Caki2 (cell line): ENCODE measurements around the gene KY. TPM values are rescaled to one million over a fixed set of nuclear protein-coding genes. Genes with fewer than 3 reads are reported as not detected.

Experiments
- DNase-seq: peaks from one replicate; pipeline ENCODE4 v3.0.0-alpha.2; 2015; ENCODE audit warnings: low read depth
- in situ Hi-C: cut with HindIII; loops from 2 replicates; pipeline ENCODE4 v1.10.0; 2016; ENCODE audit warnings: low sequenced_read_pairs, low pct_unique_long_range_greater_than_20kb, mixed read lengths
- total RNA-seq: library from RNA; depleted of rRNA; stranded (reverse); fragments of >200 nt; shearing (Covaris generic); gene quantifications from 2 replicates; pipeline ENCODE4 v1.2.3, GENCODE V29; 2014; ENCODE audit warnings: low replicate concordance

KY gene
- total RNA-seq, 1 experiment from 2014 or later = not detected

- DNase-seq = no peak
- in situ Hi-C loops = no loop called here
Measured at GRCh38 chr3:134651347-134652041, 672 bp upstream of the KY start.

DNA sequence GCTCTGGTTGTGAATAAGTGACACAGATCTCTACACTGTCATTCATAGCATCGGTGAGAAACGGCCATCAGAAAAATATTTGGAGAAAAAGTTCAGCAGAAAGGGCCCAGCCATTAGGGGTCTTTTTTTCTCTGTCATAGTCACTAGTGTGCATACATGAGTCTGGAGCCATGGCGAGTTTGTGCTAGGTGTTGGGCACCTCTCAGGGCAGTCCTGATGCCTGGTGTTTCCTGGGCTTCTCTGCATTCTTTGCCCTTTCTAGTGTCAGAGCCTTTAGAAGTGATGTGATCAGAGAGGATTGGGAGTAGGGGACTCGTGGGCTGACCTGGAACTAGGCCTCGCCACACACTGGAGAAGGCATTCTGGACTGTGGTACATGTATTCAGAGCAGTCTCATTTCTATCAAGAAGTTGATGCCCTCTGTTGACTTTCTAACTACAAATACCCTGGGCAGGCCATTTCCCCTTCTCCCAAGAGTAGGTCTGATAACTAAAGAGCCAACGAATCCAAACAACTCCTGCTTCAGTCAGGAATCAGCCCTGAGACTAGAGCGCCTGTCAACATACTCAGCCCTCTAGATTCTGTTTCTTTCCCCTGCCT is 1.6 kb downstream of the KY start:
- in situ Hi-C loops = no loop called here
- DNase-seq = no peak

DNA sequence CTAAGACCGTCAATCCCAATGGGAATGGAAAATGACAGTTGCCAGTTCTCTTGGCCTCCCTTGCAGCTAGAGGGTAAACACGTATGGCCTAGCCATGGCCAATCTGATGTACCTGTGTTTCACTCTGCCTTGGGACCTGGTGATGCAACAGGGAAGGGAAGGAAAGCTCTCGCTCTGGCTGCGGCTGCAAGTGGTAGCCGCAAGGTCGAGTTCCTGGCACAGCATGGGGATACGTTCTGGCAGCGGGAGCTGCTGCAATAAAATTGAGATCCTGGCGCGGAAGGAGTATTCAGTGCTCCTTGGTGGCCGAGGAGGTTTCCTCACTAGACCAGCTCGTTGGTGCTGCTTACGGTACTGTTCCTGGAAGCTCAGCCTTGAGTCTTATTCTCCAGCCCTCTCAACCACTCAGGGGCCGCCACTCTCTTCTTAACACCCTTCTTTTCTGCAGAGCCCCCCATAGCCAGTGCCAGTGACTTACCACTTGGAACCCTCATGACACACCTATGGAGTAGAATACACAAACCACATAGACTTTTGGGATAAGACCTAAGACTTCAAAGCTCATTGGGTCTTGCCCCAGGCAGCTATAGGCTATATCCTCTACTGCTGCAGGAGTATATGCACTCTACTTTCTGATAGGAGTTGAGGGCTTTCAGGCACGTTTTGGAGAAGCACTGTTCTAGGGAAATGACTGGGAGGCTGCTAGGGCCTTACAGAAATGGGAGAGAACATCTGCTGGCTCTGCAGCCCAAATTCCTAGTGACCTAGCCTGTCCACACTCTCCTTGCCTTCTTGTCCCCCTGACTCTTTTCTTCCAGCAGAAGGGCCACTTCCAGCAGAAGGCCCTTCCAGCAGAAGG is 2.7 kb downstream of the KY start:
- in situ Hi-C loops = no loop called here
- DNase-seq = no peak

- in situ Hi-C loops = no loop called here
- no peak for DNase-seq
Measured at GRCh38 chr3:134646086-134646485, 4.7 kb downstream of the KY start.

DNA sequence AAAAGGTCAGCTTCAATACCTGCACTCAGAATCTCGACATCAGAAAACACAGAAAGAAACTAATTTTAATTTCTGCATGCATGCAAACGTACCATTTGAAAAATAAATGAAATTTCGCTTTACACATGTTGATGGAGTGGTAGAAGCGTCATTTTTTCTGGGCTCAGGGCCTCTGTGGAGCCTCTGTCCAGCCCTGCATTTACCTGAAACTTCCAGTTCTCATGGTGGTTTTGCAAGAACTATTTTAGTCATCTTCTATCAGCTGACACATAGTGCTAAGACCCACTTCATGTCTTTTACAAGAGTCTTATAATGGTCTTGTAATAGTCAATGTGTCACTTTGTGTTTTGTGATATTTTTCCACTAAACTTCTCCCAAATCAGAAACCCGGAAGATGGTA is 5.3 kb downstream of the KY start:
- DNase-seq = no peak
- in situ Hi-C loops = no loop called here

GRCh38 chr3:134644731-134645514 is 5.9 kb downstream of the KY start:
- in situ Hi-C loops = no loop called here
- no peak for DNase-seq

GRCh38 chr3:134643150-134643675 is 7.6 kb downstream of the KY start:
- no peak for DNase-seq
- in situ Hi-C loops = no loop called here

DNA sequence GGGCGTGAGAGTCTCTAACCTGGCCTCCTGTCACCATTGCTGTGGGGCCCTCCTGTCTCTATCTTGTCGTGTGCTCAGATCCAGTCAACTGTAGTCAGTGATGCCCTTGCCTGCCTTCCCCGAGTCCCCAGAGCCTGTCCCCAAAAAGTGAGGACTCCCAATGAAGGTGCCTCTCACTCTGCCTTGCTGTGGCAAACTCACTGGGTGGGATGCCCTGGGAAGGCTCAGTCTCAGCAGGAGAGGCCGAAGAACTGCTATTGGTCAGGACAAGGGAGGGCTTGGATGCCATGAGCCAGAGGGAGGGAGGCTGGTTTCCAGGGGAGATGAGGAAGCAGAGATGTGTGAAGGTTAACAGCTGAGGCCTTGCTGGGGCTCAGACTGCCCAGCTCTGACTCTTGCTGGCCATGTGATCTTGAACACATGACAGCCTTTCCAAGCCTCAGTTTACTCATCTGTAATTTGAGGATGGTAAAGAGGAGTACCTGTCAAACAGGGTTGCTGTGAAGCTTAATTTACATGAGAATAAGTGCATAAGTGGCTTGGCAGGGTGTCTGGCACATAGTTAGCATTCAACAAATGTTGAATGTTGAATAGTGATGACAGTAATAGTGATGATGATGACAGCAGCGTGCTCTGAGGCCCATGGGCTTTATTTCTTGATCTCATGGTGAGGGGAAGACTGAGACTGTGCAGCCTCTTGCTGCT is 8.2 kb downstream of the KY start:
- in situ Hi-C loops = no loop called here
- no peak for DNase-seq

- no peak for DNase-seq
- in situ Hi-C loops = no loop called here
Measured at GRCh38 chr3:134641671-134642300, 9.0 kb downstream of the KY start.

DNA sequence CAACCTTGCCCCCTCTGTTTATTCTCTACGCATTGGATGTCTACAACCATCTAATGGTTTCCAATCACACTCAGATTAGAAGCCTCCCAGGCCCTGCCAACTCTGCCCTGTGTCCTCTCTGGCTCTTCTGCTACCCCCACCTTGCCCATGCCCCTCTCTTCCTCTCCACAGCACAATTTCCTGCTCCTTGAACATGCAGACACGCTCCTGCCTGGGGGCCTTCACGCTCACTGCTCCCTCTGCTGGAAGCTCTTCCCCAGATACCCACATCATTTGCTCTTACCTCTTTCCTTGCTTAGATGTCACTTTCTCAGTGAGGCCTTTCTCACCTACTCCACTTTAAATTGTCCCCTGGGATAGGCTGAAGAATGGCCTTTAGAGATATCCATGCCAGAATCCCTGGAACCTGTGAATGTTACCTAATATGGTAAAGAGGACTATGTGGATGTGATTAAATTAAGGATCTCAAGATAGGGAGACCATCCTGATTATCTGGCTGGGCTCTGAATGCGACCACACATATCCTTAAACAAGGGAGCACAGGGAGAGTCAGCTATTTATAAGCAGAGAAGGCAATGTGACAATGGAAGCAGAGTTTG is 9.9 kb downstream of the KY start:
- DNase-seq = peak; percentile 15
- in situ Hi-C loops = no loop called here

DNA sequence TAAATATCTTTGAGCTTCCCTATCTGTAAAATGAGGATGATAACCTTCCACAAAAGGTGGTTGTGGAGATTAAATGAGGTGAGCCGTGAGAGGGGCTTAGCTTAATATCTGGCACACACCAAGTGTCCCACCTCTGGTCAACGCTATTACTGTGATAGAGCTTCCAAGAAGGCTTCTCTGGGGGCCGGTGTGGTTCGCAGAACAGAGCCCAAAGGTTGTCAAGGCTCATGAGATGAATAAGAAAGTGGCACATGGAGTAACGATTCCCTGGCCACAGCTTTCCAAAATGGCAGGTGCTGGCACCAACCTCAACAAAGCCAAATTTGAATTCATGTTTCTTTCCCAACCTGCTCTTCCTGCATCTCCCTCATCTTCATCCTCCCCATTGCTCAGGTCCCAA is 10.4 kb downstream of the KY start:
- in situ Hi-C loops = no loop called here
- no peak for DNase-seq

DNA sequence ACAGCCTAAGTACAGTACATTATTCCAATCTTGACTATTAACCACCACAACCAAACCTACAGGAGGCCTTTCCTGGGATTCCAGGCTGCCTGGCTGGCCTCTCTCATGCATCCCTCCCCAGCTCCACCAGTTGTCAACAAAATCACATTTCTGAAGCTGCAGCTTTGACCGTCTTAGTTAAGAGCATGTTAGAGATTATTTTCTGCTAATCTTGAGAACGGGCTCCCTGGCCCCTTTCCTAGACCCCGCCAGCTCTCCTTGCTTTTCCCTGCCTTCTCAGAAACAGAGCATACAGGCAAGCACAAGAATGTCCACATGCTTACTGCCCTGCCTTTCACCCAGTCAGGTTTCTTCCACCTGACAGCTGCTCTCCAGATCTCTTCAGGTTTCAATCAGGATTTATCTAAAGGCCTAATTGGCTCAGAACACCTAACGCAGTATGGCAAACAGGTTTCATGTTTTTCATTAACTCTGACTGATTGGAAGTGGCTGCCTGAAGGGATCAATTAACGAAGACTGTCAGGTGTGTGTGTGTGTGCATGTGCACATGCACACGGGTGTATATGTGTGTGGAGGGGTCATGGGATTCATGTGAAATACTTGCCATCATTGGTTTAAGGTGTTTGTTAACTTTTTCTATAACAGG is 12.3 kb downstream of the KY start:
- DNase-seq = no peak
- in situ Hi-C loops = no loop called here

DNA sequence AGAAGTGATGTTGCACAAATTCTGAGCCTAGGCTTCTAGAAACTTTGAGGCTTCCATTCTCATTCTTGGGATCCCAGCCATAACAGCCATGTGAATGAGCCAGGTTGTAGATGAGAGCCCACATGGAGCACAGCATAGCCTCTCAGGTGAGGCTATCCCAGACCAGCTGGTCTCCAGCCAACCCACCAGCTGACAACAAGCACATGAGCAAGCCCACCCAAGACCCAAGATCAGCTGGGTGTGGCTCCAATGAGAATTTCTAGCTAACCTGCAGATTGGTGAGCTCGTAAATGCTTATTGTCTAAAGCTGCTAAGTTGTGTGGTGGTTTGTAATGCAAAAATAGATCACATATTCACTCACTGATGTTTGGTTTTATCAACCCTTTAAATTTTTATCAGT is 14.4 kb downstream of the KY start:
- no peak for DNase-seq
- in situ Hi-C loops = no loop called here

- in situ Hi-C loops = no loop called here
- DNase-seq = no peak
Measured at GRCh38 chr3:134630506-134630905, 20.3 kb downstream of the KY start.

GRCh38 chr3:134628884-134629283 is 21.9 kb downstream of the KY start:
- in situ Hi-C loops = no loop called here
- no peak for DNase-seq

- peak; percentile 15 for DNase-seq
- in situ Hi-C loops = no loop called here
Measured at GRCh38 chr3:134627831-134628230, 23.0 kb downstream of the KY start.
